T-helper 22 cell (primary cell): Measurements from ENCODE around the gene TMED5.
"Not testable (repeated sequence)": the region's sequence is repeated elsewhere in the genome, so short reads cannot be mapped to it uniquely, and the experiment has no call there.

Source experiments
- DNase-seq: peaks from one replicate; pipeline ENCODE4 v3.0.0-alpha.2; 2020; ENCODE audit warnings: low read depth

Gene TMED5

GRCh38 chr1:93171549-93172034 is 8.6 kb downstream of the TMED5 start:
- no peak for DNase-seq

- DNase-seq = not testable (repeated sequence)
Measured at GRCh38 chr1:93170141-93170678, 10.0 kb downstream of the TMED5 start.

- no peak for DNase-seq
Measured at GRCh38 chr1:93167006-93167405, 13.2 kb downstream of the TMED5 start.

- DNase-seq = not testable (repeated sequence)
Measured at GRCh38 chr1:93165895-93166294, 14.3 kb downstream of the TMED5 start.

GRCh38 chr1:93164816-93165215 is 15.4 kb downstream of the TMED5 start:
- no peak for DNase-seq

- not testable (repeated sequence) for DNase-seq
Measured at GRCh38 chr1:93163314-93163713, 16.9 kb downstream of the TMED5 start.

- DNase-seq = no peak
Measured at GRCh38 chr1:93159337-93159736, 20.9 kb downstream of the TMED5 start.

- DNase-seq = no peak
Measured at GRCh38 chr1:93155335-93155734, 24.9 kb downstream of the TMED5 start.

GRCh38 chr1:93154898-93155297 is 25.3 kb downstream of the TMED5 start:
- DNase-seq = no peak

- DNase-seq = no peak
Measured at GRCh38 chr1:93152835-93153234, 27.4 kb downstream of the TMED5 start.

- no peak for DNase-seq
Measured at GRCh38 chr1:93151474-93151873, 28.7 kb downstream of the TMED5 start.

GRCh38 chr1:93150729-93151128 is 29.5 kb downstream of the TMED5 start:
- no peak for DNase-seq

GRCh38 chr1:93148001-93148400 is 32.2 kb downstream of the TMED5 start:
- DNase-seq = no peak

GRCh38 chr1:93143769-93144168 is 36.4 kb downstream of the TMED5 start:
- no peak for DNase-seq

GRCh38 chr1:93143136-93143535 is 37.1 kb downstream of the TMED5 start:
- no peak for DNase-seq

GRCh38 chr1:93142161-93142560 is 38.1 kb downstream of the TMED5 start:
- no peak for DNase-seq

GRCh38 chr1:93140106-93140505 is 40.1 kb downstream of the TMED5 start:
- DNase-seq = no peak

- DNase-seq = no peak
Measured at GRCh38 chr1:93137604-93138292, 42.5 kb downstream of the TMED5 start.

- no peak for DNase-seq
Measured at GRCh38 chr1:93136445-93136844, 43.8 kb downstream of the TMED5 start.

- DNase-seq = no peak
Measured at GRCh38 chr1:93132638-93133037, 47.6 kb downstream of the TMED5 start.

- no peak for DNase-seq
Measured at GRCh38 chr1:93129507-93130099, 50.6 kb downstream of the TMED5 start.

GRCh38 chr1:93124556-93125355 is 55.5 kb downstream of the TMED5 start:
- DNase-seq = no peak
